GM23338 (cell line): ENCODE data around the gene ZNF365. TPM values are rescaled to one million over a fixed set of nuclear protein-coding genes. Genes with fewer than 3 reads are reported as not detected.

Experiments
- ATAC-seq: fragments of 200-7000 bp; cut with Tn5 transposase; 3 replicates; pipeline ENCODE4 v1.9.1; 2020
- DNase-seq: peaks from one replicate; pipeline ENCODE4 v3.0.0-alpha.2; 2015; ENCODE audit warnings: low spot score
- H2AFZ ChIP-seq: fragments of 200-600 bp; sonication (generic); 2 replicates; pipeline ENCODE4 v1.8.0; 2016; ENCODE audit warnings: antibody characterized with exemption, mild to moderate bottlenecking, moderate library complexity
- H3F3A ChIP-seq: fragments of 200-600 bp; sonication (generic); replicated peaks from 2 replicates; pipeline ENCODE4 v1.8.0; 2017; ENCODE audit warnings: antibody characterized with exemption, mixed run types, low read depth
- H3K27ac ChIP-seq: fragments of 200-600 bp; sonication (generic); 2 replicates; pipeline ENCODE4 v1.6.1; 2016; ENCODE audit warnings: low read depth
- H3K27me3 ChIP-seq: fragments of 200-600 bp; sonication (generic); 2 replicates; pipeline ENCODE4 v1.8.0; 2016; ENCODE audit warnings: mild to moderate bottlenecking, mixed run types, moderate library complexity; ENCODE audit not compliant: insufficient read depth
- H3K36me3 ChIP-seq: fragments of 200-600 bp; sonication (generic); 2 replicates; pipeline ENCODE4 v1.8.0; 2016; ENCODE audit warnings: mild to moderate bottlenecking; ENCODE audit not compliant: insufficient read depth
- H3K4me1 ChIP-seq: fragments of 200-600 bp; sonication (generic); 2 replicates; pipeline ENCODE4 v1.8.0; 2016; ENCODE audit warnings: mild to moderate bottlenecking, moderate library complexity; ENCODE audit not compliant: insufficient read depth
- H3K4me2 ChIP-seq: fragments of 200-600 bp; sonication (generic); 2 replicates; pipeline ENCODE4 v1.7.1; 2017; ENCODE audit warnings: mixed run types
- H3K4me3 ChIP-seq: fragments of 200-600 bp; sonication (generic); 2 replicates; pipeline ENCODE4 v1.6.1; 2016; ENCODE audit warnings: mixed run types
- H3K79me2 ChIP-seq: fragments of 200-600 bp; sonication (generic); replicated peaks from 2 replicates; pipeline ENCODE4 v1.8.0; 2017; ENCODE audit warnings: mild to moderate bottlenecking; ENCODE audit not compliant: insufficient read depth
- H3K9me2 ChIP-seq: fragments of 200-600 bp; sonication (generic); 2 replicates; pipeline ENCODE4 v1.8.0; 2017; ENCODE audit not compliant: insufficient read depth
- H4K20me1 ChIP-seq: fragments of 200-600 bp; sonication (generic); replicated peaks from 2 replicates; pipeline ENCODE4 v1.8.0; 2017; ENCODE audit warnings: mild to moderate bottlenecking; ENCODE audit not compliant: insufficient read depth
- H3K27ac Mint-ChIP-seq: 2 replicates; pipeline ENCODE4 v1.8.0; 2020; ENCODE audit warnings: inconsistent platforms, mild to moderate bottlenecking, moderate library complexity, mixed read lengths
- H3K27me3 Mint-ChIP-seq: 3 replicates; pipeline ENCODE4 v1.8.0; 2022; ENCODE audit warnings: low read depth, mild to moderate bottlenecking, moderate library complexity, mixed read lengths, inconsistent platforms; ENCODE audit not compliant: insufficient read depth, poor library complexity
- H3K36me3 Mint-ChIP-seq: 3 replicates; pipeline ENCODE4 v1.8.0; 2021; ENCODE audit warnings: low read depth, mild to moderate bottlenecking, inconsistent platforms, moderate library complexity, mixed read lengths
- H3K4me1 Mint-ChIP-seq: 3 replicates; pipeline ENCODE4 v1.8.0; 2020; ENCODE audit warnings: mild to moderate bottlenecking, inconsistent platforms, mixed read lengths
- H3K4me3 Mint-ChIP-seq: 3 replicates; pipeline ENCODE4 v1.8.0; 2021; ENCODE audit warnings: moderate library complexity, mild to moderate bottlenecking, inconsistent platforms, mixed read lengths
- H3K9me3 Mint-ChIP-seq: 3 replicates; pipeline ENCODE4 v1.8.0; 2020; ENCODE audit warnings: moderate library complexity, mild to moderate bottlenecking, inconsistent platforms, mixed read lengths
- CREB1 ChIP-seq: fragments of 250-450 bp; sonication (Bioruptor Pico); IDR thresholded peaks from 2 replicates; pipeline ENCODE4 v1.5.0; 2020; ENCODE audit warnings: low read depth, mild to moderate bottlenecking, moderate library complexity
- ETS1 ChIP-seq: IDR thresholded peaks from 2 replicates; pipeline ENCODE4 v1.6.1; 2016; ENCODE audit warnings: antibody characterized with exemption
- EZH2 ChIP-seq: fragments of 200-600 bp; sonication (generic); IDR thresholded peaks from one replicate; pipeline ENCODE4 v1.8.0; 2017; ENCODE audit warnings: antibody characterized with exemption, mild to moderate bottlenecking, low read depth; ENCODE audit not compliant: unreplicated experiment
- JUNB ChIP-seq: IDR thresholded peaks from one replicate; pipeline ENCODE4 v1.6.1; 2016; ENCODE audit warnings: antibody characterized with exemption; ENCODE audit not compliant: unreplicated experiment
- NANOG ChIP-seq: IDR thresholded peaks from 2 replicates; pipeline ENCODE4 v1.6.1; 2016; ENCODE audit warnings: antibody characterized with exemption, borderline replicate concordance
- POLR2AphosphoS5 ChIP-seq: IDR thresholded peaks from 2 replicates; pipeline ENCODE4 v1.6.1; 2016; ENCODE audit warnings: antibody characterized with exemption, low read depth
- REST ChIP-seq: IDR thresholded peaks from one replicate; pipeline ENCODE4 v1.6.1; 2018; ENCODE audit warnings: antibody characterized with exemption; ENCODE audit not compliant: unreplicated experiment
- ZNF331 ChIP-seq: fragments of 250-450 bp; sonication (Bioruptor Pico); IDR thresholded peaks from 2 replicates; pipeline ENCODE4 v1.5.0; 2020; ENCODE audit warnings: low read depth, mild to moderate bottlenecking, moderate library complexity
- ZNF462 ChIP-seq: fragments of 250-450 bp; sonication (Bioruptor Pico); IDR thresholded peaks from 2 replicates; pipeline ENCODE4 v1.5.0; 2020; ENCODE audit warnings: mild to moderate bottlenecking, moderate library complexity
- long read RNA-seq: library from polyadenylated mRNA; unstranded; transcript quantifications from one replicate; pipeline ENCODE4 v2.0.0, GENCODE V29; 2020; ENCODE audit not compliant: unreplicated experiment
- polyA plus RNA-seq: library from polyadenylated mRNA; unstranded; fragments of >200 nt; fragmentation: Nextera tagmentation; extraction: Ambion mirVana; gene quantifications from 2 replicates; pipeline ENCODE4 v1.2.1, GENCODE V29; 2016
- total RNA-seq: library from RNA; depleted of rRNA; stranded (reverse); fragments of >200 nt; shearing (Covaris generic); gene quantifications from 2 replicates; pipeline ENCODE4 v1.2.3, GENCODE V29; 2014; rRNA removed

ZNF365 gene
- total RNA-seq (0.35 and 0.59 TPM in 2 replicates), polyA plus RNA-seq (0.19 and 0.42 TPM in 2 replicates)
- long read RNA-seq, full-length matches to known transcripts, result 2 of 2 reads
- long read RNA-seq, partial matches to known transcripts, result 0 of 2 reads
- long read RNA-seq, other reads (novel, unspliced or antisense), result 0 of 2 reads

- ATAC-seq (peak; percentile 95), DNase-seq (peak; percentile 78)
- TF ChIP-seq REST, result no peak
- TF ChIP-seq POLR2AphosphoS5, result 0 out of 2 replicates have a peak, but pooled peaks have one; percentile 31
- TF ChIP-seq NANOG, result no peak
- no peak for TF ChIP-seq JUNB
- peak; percentile 26; the same call in 1 of the 2 replicates for TF ChIP-seq CREB1 (CRISPR knock-in tag)
- Histone ChIP-seq H3K9me2 (no peaks in the 10 kb centered on the region), H3K27me3 (peaks cover 30% of the 10 kb centered on the region), H3K4me2 (peak within 1 kb of the TSS; percentile 85), H4K20me1 (no peaks in the 10 kb centered on the region; the same call in 1 of the 2 replicates), H3K79me2 (no peaks in the 10 kb centered on the region), H2AFZ (peak within 1 kb of the TSS; percentile 99), H3K36me3 (no peaks in the 10 kb centered on the region), H3K4me1 (peaks cover 8% of the 10 kb centered on the region), H3K4me3 (peak within 1 kb of the TSS; percentile 73), H3K27ac (no peak within 1 kb of the TSS), H3F3A (no peaks in the 10 kb centered on the region)
- H3K27me3 Mint-ChIP-seq, result peaks cover 16% of the 10 kb centered on the region
- no peaks in the 10 kb centered on the region for H3K36me3 Mint-ChIP-seq
- H3K4me3 Mint-ChIP-seq, result peak within 1 kb of the TSS; percentile 85
- peaks cover 4% of the 10 kb centered on the region; the same call in 2 of the 3 replicates for H3K4me1 Mint-ChIP-seq
- no peaks in the 10 kb centered on the region for H3K9me3 Mint-ChIP-seq
- no peak within 1 kb of the TSS for H3K27ac Mint-ChIP-seq
Measured at GRCh38 chr10:62373995-62374861, at the start of gene ZNF365. Gene ZNF365, plus strand, starts transcription at chr10:62374369. Its CDS starts 1,825 bp downstream, at chr10:62376194.

- H3K9me3 Mint-ChIP-seq, result no peaks in the 10 kb centered on the region
- Histone ChIP-seq H4K20me1 (no peaks in the 10 kb centered on the region), H3F3A (no peaks in the 10 kb centered on the region), H3K4me3 (no peak overlapping the region), H3K4me1 (no peaks in the 10 kb centered on the region), H3K4me2 (no peak overlapping the region), H3K79me2 (no peaks in the 10 kb centered on the region), H2AFZ (no peak overlapping the region), H3K27ac (no peak overlapping the region), H3K9me2 (no peaks in the 10 kb centered on the region), H3K36me3 (no peaks in the 10 kb centered on the region), H3K27me3 (no peaks in the 10 kb centered on the region)
- H3K4me1 Mint-ChIP-seq, result no peaks in the 10 kb centered on the region
- DNase-seq (no peak), ATAC-seq (no peak)
- H3K27me3 Mint-ChIP-seq, result no peaks in the 10 kb centered on the region
- H3K4me3 Mint-ChIP-seq, result no peak overlapping the region
- H3K36me3 Mint-ChIP-seq, result no peaks in the 10 kb centered on the region
- H3K27ac Mint-ChIP-seq, result no peak overlapping the region
- TF ChIP-seq JUNB (no peak), ETS1 (no peak), POLR2AphosphoS5 (no peak), NANOG (no peak), ZNF462 (CRISPR knock-in tag) (no peak), ZNF331 (CRISPR knock-in tag) (no peak), EZH2 (no peak)
Measured at GRCh38 chr10:62326176-62326575, 48.0 kb upstream of the ZNF365 start.
